A549 (cell line): ENCODE measurements around the gene PIGN.

Experiments used
- EP300 ChIP-seq, 2 experiments: fragments of >200 bp; sonication (Bioruptor Twin); formaldehyde crosslinking; IDR thresholded peaks; 2 replicates in 1 of 2; 3 replicates in 1 of 2; pipeline ENCODE4 v1.6.1; 2016 to 2017
- NFE2L2 ChIP-seq: fragments of 150-350 bp; conservative IDR thresholded peaks from 2 replicates; pipeline ENCODE4 v1.6.1; 2014; ENCODE audit warnings: low read length
- RAD21 ChIP-seq, 2 experiments: fragments of >200 bp in 1 of 2; sonication (Bioruptor Twin) in 1 of 2; formaldehyde crosslinking in 1 of 2; IDR thresholded peaks in 1 of 2; conservative IDR thresholded peaks in 1 of 2; 2 replicates in 1 of 2; 3 replicates in 1 of 2; pipeline ENCODE4 v1.6.1; 2012 to 2018; ENCODE audit warnings: inconsistent platforms in 1 of 2
- TF ChIP-seq, protein P1 (sequence below): fragments of >200 bp; sonication (Bioruptor Twin); formaldehyde crosslinking; IDR thresholded peaks from 3 replicates; pipeline ENCODE4 v1.5.1; 2016
- TF ChIP-seq, protein P2 (sequence below): IDR thresholded peaks from 2 replicates; pipeline ENCODE4 v1.6.1; 2012

DNA sequence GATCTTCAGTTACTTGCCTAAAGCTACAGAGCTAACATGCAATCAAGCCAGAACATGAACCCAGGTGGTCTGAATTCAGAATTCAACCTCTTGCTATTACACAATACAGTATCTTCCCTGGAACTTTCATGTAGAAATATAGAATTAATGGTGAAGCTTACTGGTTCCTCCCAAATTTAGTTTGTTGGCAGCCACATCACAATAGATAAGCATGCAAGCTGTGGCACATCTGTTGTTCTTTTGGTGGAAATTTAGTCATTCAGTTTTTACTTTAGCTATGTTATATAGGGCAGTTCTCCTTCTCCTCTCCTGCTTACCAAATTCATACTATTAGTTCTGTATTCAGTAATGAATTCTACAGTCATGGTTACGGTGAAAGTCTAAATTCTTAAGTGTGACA is 193.0 kb downstream of the PIGN start:
- TF ChIP-seq, protein P1, sequence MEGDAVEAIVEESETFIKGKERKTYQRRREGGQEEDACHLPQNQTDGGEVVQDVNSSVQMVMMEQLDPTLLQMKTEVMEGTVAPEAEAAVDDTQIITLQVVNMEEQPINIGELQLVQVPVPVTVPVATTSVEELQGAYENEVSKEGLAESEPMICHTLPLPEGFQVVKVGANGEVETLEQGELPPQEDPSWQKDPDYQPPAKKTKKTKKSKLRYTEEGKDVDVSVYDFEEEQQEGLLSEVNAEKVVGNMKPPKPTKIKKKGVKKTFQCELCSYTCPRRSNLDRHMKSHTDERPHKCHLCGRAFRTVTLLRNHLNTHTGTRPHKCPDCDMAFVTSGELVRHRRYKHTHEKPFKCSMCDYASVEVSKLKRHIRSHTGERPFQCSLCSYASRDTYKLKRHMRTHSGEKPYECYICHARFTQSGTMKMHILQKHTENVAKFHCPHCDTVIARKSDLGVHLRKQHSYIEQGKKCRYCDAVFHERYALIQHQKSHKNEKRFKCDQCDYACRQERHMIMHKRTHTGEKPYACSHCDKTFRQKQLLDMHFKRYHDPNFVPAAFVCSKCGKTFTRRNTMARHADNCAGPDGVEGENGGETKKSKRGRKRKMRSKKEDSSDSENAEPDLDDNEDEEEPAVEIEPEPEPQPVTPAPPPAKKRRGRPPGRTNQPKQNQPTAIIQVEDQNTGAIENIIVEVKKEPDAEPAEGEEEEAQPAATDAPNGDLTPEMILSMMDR, result no peak
- TF ChIP-seq, protein P2, sequence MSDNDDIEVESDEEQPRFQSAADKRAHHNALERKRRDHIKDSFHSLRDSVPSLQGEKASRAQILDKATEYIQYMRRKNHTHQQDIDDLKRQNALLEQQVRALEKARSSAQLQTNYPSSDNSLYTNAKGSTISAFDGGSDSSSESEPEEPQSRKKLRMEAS, result no peak
- no peak for TF ChIP-seq EP300 (IDR thresholded peaks at IDR 0.05)
- TF ChIP-seq NFE2L2, result no peak
- no peak for TF ChIP-seq RAD21 (conservative IDR thresholded peaks at IDR 0.05 in 1 of 2, IDR thresholded peaks at IDR 0.05 in 1 of 2)
